ES-I3 (cell line): Measurements from ENCODE around the gene B9D1.

Experiments
- H3K36me3 ChIP-seq: 2 replicates; pipeline ENCODE4 v1.6.1; 2013; ENCODE audit warnings: mild to moderate bottlenecking, low read length, control low read depth, moderate library complexity; ENCODE audit not compliant: insufficient read depth
- H3K4me1 ChIP-seq: 2 replicates; pipeline ENCODE4 v1.6.1; 2013; ENCODE audit warnings: mild to moderate bottlenecking, control low read depth, low read length; ENCODE audit not compliant: insufficient read depth
- H3K9ac ChIP-seq: 2 replicates; pipeline ENCODE4 v1.6.1; 2013; ENCODE audit warnings: low read depth, mild to moderate bottlenecking, low read length, moderate library complexity
- H3K9me3 ChIP-seq: 2 replicates; pipeline ENCODE4 v1.6.1; 2013; ENCODE audit warnings: mild to moderate bottlenecking, low read length, moderate library complexity; ENCODE audit not compliant: control insufficient read depth, insufficient read depth

Gene B9D1

DNA sequence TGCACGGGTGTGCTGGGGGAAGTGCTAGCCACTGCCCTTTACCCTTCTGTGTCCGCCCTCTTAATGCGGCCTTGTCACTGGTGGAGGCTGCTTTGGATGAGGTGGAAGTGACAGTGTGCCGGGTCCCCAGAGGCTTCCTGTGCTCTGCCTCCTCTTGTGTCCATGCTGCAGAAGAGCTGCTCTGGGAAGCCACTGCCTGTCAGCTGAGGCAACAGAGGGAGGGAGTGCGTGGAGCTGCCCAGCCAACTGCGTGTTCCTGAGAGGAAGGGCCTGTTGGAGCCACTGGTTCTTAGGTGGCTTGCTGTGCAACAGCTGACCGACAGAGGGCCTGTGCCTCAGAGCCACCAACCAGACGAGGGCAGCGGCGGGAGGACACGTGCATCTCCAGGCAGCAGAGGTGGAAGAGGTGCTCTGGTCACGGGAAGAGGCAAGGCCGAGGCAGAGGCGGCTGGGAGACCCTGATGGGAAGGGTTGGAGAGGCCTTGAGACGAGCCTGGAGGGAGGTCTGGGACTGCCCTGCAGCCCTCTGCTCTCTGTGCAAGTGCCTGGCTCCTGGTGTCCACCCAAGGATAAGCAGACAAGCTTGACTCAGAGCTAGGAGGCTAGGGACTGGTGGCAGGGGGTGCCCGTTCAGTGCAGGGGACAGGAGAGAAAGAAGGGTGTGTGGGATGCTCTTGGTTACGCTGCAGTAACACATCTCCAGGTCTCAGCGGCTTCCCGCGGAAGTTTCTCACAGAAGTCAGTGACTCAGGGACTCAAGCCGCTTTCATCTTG is 25.4 kb downstream of the B9D1 start:
- Histone ChIP-seq H3K4me1 (peaks cover 17% of the 10 kb centered on the region), H3K9ac (no peak overlapping the region)

DNA sequence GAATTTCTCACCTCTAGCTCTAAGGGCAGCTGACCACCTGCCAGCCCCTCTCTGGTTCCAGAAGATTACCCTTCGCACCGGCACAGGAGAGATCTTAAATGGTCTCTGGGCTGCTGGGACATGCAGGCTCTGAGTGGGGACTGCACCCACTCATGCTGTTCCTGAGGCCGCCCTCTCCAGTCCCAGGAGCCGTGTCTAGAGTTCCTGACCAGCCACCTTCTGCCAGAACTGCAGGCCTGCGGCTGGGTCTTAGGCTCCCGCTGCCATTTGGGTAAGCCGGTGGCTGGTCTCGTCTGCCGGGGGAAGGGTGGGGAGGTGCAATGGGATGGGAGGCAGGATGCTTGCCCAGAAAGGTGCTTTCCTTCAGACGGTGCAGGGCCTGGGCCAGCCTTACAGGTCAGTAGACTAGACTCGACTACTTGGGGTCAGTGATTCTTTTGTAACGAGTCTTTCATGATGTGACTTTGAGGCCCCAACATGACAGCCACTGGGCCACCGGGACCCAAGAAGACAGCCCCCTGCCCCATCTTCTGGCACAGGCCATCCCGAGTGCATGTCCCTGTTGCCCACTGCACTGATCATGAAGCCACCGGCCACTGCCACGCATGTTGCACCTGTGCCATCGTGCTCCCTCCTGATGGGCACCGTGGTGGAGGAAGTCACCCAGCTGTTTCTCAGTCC is 26.4 kb downstream of the B9D1 start:
- H3K4me1 ChIP-seq = peaks cover 15% of the 10 kb centered on the region
- no peak overlapping the region for H3K9ac ChIP-seq
- no peaks in the 10 kb centered on the region for H3K9me3 ChIP-seq
- H3K36me3 ChIP-seq = no peaks in the 10 kb centered on the region; the same call in 1 of the 2 replicates

More for the DNA sequence above, 25.4 kb downstream of the B9D1 start:
- Histone ChIP-seq H3K36me3 (no peaks in the 10 kb centered on the region; the same call in 1 of the 2 replicates), H3K9me3 (no peaks in the 10 kb centered on the region)

DNA sequence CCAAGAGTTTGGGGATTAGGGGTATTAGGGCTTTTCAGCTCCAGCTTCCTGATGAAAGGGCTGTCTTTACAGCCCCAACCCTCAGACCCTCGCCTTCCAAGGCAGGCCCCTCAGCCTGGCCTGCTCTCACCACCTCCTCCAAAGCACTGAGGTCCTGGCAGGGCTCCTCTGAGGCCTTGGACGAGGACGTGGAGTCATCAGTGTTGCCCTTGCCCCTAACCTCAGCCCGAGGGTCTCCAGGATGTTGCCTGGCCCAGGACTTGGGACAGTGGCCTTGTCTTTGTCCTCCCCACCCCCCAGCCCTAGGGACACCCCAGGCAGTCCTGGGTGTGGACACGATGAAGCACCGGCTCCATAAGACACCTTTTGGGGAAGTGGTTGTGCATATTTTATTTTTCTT is 28.2 kb downstream of the B9D1 start:
- peaks cover 1% of the 10 kb centered on the region for H3K36me3 ChIP-seq
- H3K9ac ChIP-seq = no peak overlapping the region
- H3K9me3 ChIP-seq = no peaks in the 10 kb centered on the region
- H3K4me1 ChIP-seq = peaks cover 15% of the 10 kb centered on the region

- peaks cover 9% of the 10 kb centered on the region for H3K4me1 ChIP-seq
- no peak overlapping the region for H3K9ac ChIP-seq
- H3K9me3 ChIP-seq = no peaks in the 10 kb centered on the region
- peaks cover 3% of the 10 kb centered on the region for H3K36me3 ChIP-seq
These were observed 28.7 kb downstream of the B9D1 start for GRCh38 chr17:19333736-19334290.

- Histone ChIP-seq H3K36me3 (peaks cover 3% of the 10 kb centered on the region), H3K9me3 (no peaks in the 10 kb centered on the region), H3K4me1 (peaks cover 3% of the 10 kb centered on the region; the same call in 1 of the 2 replicates), H3K9ac (no peak overlapping the region)
These were observed 29.4 kb downstream of the B9D1 start for GRCh38 chr17:19333132-19333440.

GRCh38 chr17:19332371-19333131 is 30.0 kb downstream of the B9D1 start:
- H3K9ac ChIP-seq = no peak overlapping the region
- peaks cover 3% of the 10 kb centered on the region; the same call in 1 of the 2 replicates for H3K4me1 ChIP-seq
- peaks cover 3% of the 10 kb centered on the region for H3K36me3 ChIP-seq
- no peaks in the 10 kb centered on the region for H3K9me3 ChIP-seq

GRCh38 chr17:19331543-19332245 is 30.8 kb downstream of the B9D1 start:
- H3K9me3 ChIP-seq = no peaks in the 10 kb centered on the region
- H3K9ac ChIP-seq = no peak overlapping the region
- peaks cover 3% of the 10 kb centered on the region; the same call in 1 of the 2 replicates for H3K4me1 ChIP-seq
- peaks cover 3% of the 10 kb centered on the region for H3K36me3 ChIP-seq

- Histone ChIP-seq H3K9ac (no peak overlapping the region), H3K9me3 (0 out of 2 replicates have a peak, but pooled peaks cover under 1% of the 10 kb centered on the region), H3K36me3 (peaks cover 3% of the 10 kb centered on the region), H3K4me1 (peaks cover 3% of the 10 kb centered on the region; the same call in 1 of the 2 replicates)
These were observed 31.4 kb downstream of the B9D1 start for GRCh38 chr17:19331134-19331533.

DNA sequence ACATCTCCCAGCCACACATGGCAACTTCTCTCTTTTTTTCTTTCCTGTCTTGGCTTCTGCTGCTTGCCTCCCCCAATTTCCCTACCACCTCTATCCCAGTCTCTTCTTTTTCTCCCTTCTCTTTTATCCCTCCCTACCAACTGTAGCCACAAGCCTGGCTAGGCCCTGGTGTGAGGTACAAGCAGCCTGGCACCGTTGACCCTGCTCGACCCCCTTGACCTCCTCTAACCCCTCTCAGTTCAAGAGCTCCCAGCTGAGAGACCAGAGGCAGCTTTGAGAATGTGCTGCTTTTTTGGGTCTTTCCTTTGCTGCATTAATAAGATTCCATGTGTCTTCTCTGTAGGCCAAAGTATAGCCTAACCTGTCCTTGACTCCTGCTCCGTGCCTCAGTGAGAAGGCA is 32.3 kb downstream of the B9D1 start:
- Histone ChIP-seq H3K9ac (no peak overlapping the region), H3K9me3 (peaks cover 5% of the 10 kb centered on the region; the same call in 1 of the 2 replicates), H3K36me3 (peaks cover 3% of the 10 kb centered on the region), H3K4me1 (peaks cover 3% of the 10 kb centered on the region; the same call in 1 of the 2 replicates)

DNA sequence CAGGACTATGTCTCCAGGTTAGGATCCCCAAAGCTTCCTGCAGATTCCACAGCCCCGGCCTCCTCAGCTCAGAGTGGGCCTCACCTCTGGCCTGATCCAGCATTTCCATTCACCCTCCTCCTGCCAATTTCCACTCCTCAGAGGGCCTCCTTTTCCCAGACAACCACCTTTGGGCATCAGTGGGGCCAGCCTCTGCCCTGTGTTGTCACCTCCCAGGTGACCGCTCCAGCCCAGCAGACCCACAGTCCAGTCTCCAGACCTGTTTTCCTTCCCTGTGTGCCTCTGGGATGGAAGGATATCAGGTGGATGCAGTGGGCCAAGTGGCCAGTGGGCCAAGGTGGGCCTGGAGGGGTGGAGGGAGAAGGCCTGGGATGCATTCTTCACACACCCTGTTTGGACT is 32.7 kb downstream of the B9D1 start:
- Histone ChIP-seq H3K9ac (no peak overlapping the region), H3K9me3 (peaks cover 9% of the 10 kb centered on the region), H3K36me3 (peaks cover 3% of the 10 kb centered on the region)

DNA sequence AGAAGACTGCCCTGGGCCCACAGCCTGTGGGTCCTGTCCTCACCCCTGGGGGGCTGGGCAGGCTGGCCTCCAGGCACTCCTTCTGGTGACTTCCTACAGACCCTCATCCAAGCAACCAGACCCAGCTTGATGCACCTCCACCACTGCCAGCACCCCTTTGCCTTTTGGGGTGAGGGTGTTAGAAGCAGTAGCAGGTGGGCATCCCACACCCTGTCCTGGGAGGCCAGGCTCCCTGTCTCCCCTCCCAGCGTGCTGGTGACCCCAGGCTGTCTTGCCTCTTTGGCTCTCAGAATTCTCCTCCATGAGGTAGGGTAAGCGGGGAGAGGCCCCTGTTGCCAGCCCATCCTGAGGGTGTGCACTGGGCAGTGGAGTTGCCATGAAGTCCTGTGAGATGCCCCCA is 33.4 kb downstream of the B9D1 start:
- Histone ChIP-seq H3K4me1 (peaks cover 3% of the 10 kb centered on the region; the same call in 1 of the 2 replicates), H3K36me3 (peaks cover 3% of the 10 kb centered on the region), H3K9ac (no peak overlapping the region), H3K9me3 (peaks cover 9% of the 10 kb centered on the region)

More for the DNA sequence above, 32.7 kb downstream of the B9D1 start:
- peaks cover 3% of the 10 kb centered on the region; the same call in 1 of the 2 replicates for H3K4me1 ChIP-seq

DNA sequence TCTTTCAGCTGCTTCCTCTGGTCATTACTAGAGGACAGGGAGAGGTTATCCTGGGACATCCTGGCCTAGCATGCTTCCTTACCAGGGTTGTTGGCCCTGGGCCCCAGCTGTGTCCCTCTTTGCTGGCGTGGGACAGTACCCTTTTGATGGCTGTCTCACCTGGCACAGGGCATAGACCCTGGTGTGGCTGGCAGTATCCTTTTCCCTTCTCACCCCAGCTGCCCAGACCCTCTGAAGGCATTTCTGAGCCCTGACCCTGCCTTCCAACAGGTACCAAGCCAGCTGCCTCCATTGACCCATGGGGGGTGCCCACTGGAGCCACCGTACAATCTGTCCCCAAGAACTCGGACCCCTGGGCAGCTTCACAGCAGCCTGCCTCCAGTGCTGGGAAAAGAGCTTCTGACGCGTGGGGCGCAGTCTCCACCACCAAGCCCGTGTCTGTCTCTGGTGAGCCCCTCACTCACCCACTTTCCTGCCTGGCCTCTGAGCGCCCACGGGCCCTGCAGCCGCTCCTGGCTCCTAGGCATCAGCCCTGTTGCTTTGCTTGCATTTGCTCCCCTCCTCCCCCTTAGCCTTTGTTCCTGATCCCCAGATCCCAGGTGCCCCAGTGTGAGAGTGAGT is 34.0 kb downstream of the B9D1 start:
- Histone ChIP-seq H3K9ac (no peak overlapping the region), H3K9me3 (peaks cover 9% of the 10 kb centered on the region), H3K36me3 (peaks cover 3% of the 10 kb centered on the region), H3K4me1 (peaks cover 3% of the 10 kb centered on the region; the same call in 1 of the 2 replicates)

- H3K9ac ChIP-seq = no peak overlapping the region
- H3K9me3 ChIP-seq = peaks cover 9% of the 10 kb centered on the region
- H3K4me1 ChIP-seq = peaks cover 3% of the 10 kb centered on the region; the same call in 1 of the 2 replicates
- peaks cover 3% of the 10 kb centered on the region for H3K36me3 ChIP-seq
These were observed 35.3 kb downstream of the B9D1 start for GRCh38 chr17:19327031-19327783.
